Measurements from ENCODE around the gene NLGN1. TPM values are rescaled to one million over a fixed set of nuclear protein-coding genes. Genes with fewer than 3 reads are reported as not detected.

The NLGN1 gene
- total RNA-seq, 1 experiment from 2014 or later: 5.2 TPM

- H2BK120ac ChIP-seq (ENCODE audit: low read depth, low read length, poor library complexity, severe bottlenecking): no peak overlapping the region
- no peak overlapping the region for H4K91ac ChIP-seq (ENCODE audit: insufficient read length, low read depth, low read length)
- H3K14ac ChIP-seq (ENCODE audit: insufficient read depth, low read length): no peak overlapping the region
- no peaks in the 10 kb centered on the region for H3K36me3 Mint-ChIP-seq (ENCODE audit: insufficient read depth in 1 of 3, low read depth in 3 of 3)
- no peak overlapping the region; a peak in 1 of 7 replicates for H3K27ac Mint-ChIP-seq
- H2AK5ac ChIP-seq (ENCODE audit: insufficient read length, low read length): no peak overlapping the region
- H3K27me3 ChIP-seq (ENCODE audit: insufficient read depth, low read length): no peaks in the 10 kb centered on the region
- H3K27ac ChIP-seq (ENCODE audit: insufficient read length, low read depth, low read length): no peak overlapping the region
- H4K5ac ChIP-seq (ENCODE audit: insufficient read length, low read depth, low read length): no peak overlapping the region
- H2BK20ac ChIP-seq (ENCODE audit: low read depth, low read length, poor library complexity, severe bottlenecking): no peak overlapping the region
- no peak overlapping the region for H4K8ac ChIP-seq (replicated peaks; ENCODE audit: insufficient read length, low read depth, low read length)
- H3K4me1 Mint-ChIP-seq: peaks cover 3 to 5% of the 10 kb centered on the region in 2 experiments
- H3K56ac ChIP-seq (ENCODE audit: insufficient read length, low read depth, low read length): no peak overlapping the region
- no peak overlapping the region for H2BK15ac ChIP-seq (ENCODE audit: low read depth, low read length)
- WGBS (ENCODE audit: extremely low coverage, insufficient read length, low lambda C conversion rate): no CpG with 5 or more reads among the region's 1 CpG
- H4K20me1 ChIP-seq (ENCODE audit: control insufficient read depth, insufficient read depth, insufficient read length): no peaks in the 10 kb centered on the region
- no peaks in the 10 kb centered on the region; the same call in 1 of the 2 replicates for H3K4me1 ChIP-seq (ENCODE audit: insufficient read depth, low read length)
- H3K4me3 Mint-ChIP-seq: no peak overlapping the region
- H2AFZ ChIP-seq (ENCODE audit: low read length): no peak overlapping the region
- no peak overlapping the region for H2BK12ac ChIP-seq (ENCODE audit: insufficient read length, low read depth, low read length)
- no peaks in the 10 kb centered on the region; the same call in 1 of the 2 replicates for H3K79me2 ChIP-seq (ENCODE audit: insufficient read depth, low read length)
- no peak overlapping the region for H3K23ac ChIP-seq (ENCODE audit: insufficient read length, low read depth, low read length)
- no peaks in the 10 kb centered on the region for H3K27me3 Mint-ChIP-seq (ENCODE audit: low read depth)
- H3K9ac ChIP-seq (ENCODE audit: extremely low read depth, insufficient read length, low read length): no peak overlapping the region
- H3K4ac ChIP-seq (ENCODE audit: low read depth, low read length): no peak overlapping the region
- H3K4me2 ChIP-seq (ENCODE audit: insufficient read depth, insufficient read length, low read length): no peak overlapping the region
- H2BK5ac ChIP-seq (ENCODE audit: insufficient read length, low read length): no peak overlapping the region
- no peaks in the 10 kb centered on the region for H3K23me2 ChIP-seq (ENCODE audit: insufficient read length, low read depth, low read length, poor library complexity, severe bottlenecking)
- DNase-seq: no peak
- no peaks in the 10 kb centered on the region for H3K79me1 ChIP-seq (ENCODE audit: insufficient read depth, low read depth, low read length, poor library complexity, severe bottlenecking)
- H3T11ph ChIP-seq (ENCODE audit: low read length): no peak overlapping the region
- no peaks in the 10 kb centered on the region for H3K9me3 Mint-ChIP-seq
- H3K9me3 ChIP-seq (ENCODE audit: control insufficient read depth, low read depth, low read length): no peaks in the 10 kb centered on the region
- no peak for TF ChIP-seq CTCF (conservative IDR thresholded peaks at IDR 0.05)
- no peak overlapping the region for H3K18ac ChIP-seq (ENCODE audit: insufficient read length, low read depth, low read length)
Measured at GRCh38 chr3:173663696-173664111, 266.2 kb downstream of the NLGN1 start.

All from H9 (cell line).